GM23338 (cell line): ENCODE results near the gene KIAA0753. TPM values are rescaled to one million over a fixed set of nuclear protein-coding genes. Genes with fewer than 3 reads are reported as not detected.

ENCODE experiments used
- ATAC-seq: fragments of 200-7000 bp; cut with Tn5 transposase; 3 replicates; pipeline ENCODE4 v1.9.1; 2020
- DNase-seq: peaks from one replicate; pipeline ENCODE4 v3.0.0-alpha.2; 2015; ENCODE audit warnings: low spot score
- H2AFZ ChIP-seq: fragments of 200-600 bp; sonication (generic); 2 replicates; pipeline ENCODE4 v1.8.0; 2016; ENCODE audit warnings: antibody characterized with exemption, mild to moderate bottlenecking, moderate library complexity
- H3F3A ChIP-seq: fragments of 200-600 bp; sonication (generic); replicated peaks from 2 replicates; pipeline ENCODE4 v1.8.0; 2017; ENCODE audit warnings: antibody characterized with exemption, mixed run types, low read depth
- H3K27ac ChIP-seq: fragments of 200-600 bp; sonication (generic); 2 replicates; pipeline ENCODE4 v1.6.1; 2016; ENCODE audit warnings: low read depth
- H3K27me3 ChIP-seq: fragments of 200-600 bp; sonication (generic); 2 replicates; pipeline ENCODE4 v1.8.0; 2016; ENCODE audit warnings: mild to moderate bottlenecking, mixed run types, moderate library complexity; ENCODE audit not compliant: insufficient read depth
- H3K36me3 ChIP-seq: fragments of 200-600 bp; sonication (generic); 2 replicates; pipeline ENCODE4 v1.8.0; 2016; ENCODE audit warnings: mild to moderate bottlenecking; ENCODE audit not compliant: insufficient read depth
- H3K4me1 ChIP-seq: fragments of 200-600 bp; sonication (generic); 2 replicates; pipeline ENCODE4 v1.8.0; 2016; ENCODE audit warnings: mild to moderate bottlenecking, moderate library complexity; ENCODE audit not compliant: insufficient read depth
- H3K4me2 ChIP-seq: fragments of 200-600 bp; sonication (generic); 2 replicates; pipeline ENCODE4 v1.7.1; 2017; ENCODE audit warnings: mixed run types
- H3K4me3 ChIP-seq: fragments of 200-600 bp; sonication (generic); 2 replicates; pipeline ENCODE4 v1.6.1; 2016; ENCODE audit warnings: mixed run types
- H3K79me2 ChIP-seq: fragments of 200-600 bp; sonication (generic); replicated peaks from 2 replicates; pipeline ENCODE4 v1.8.0; 2017; ENCODE audit warnings: mild to moderate bottlenecking; ENCODE audit not compliant: insufficient read depth
- H3K9me2 ChIP-seq: fragments of 200-600 bp; sonication (generic); 2 replicates; pipeline ENCODE4 v1.8.0; 2017; ENCODE audit not compliant: insufficient read depth
- H4K20me1 ChIP-seq: fragments of 200-600 bp; sonication (generic); replicated peaks from 2 replicates; pipeline ENCODE4 v1.8.0; 2017; ENCODE audit warnings: mild to moderate bottlenecking; ENCODE audit not compliant: insufficient read depth
- H3K27ac Mint-ChIP-seq: 2 replicates; pipeline ENCODE4 v1.8.0; 2020; ENCODE audit warnings: inconsistent platforms, mild to moderate bottlenecking, moderate library complexity, mixed read lengths
- H3K27me3 Mint-ChIP-seq: 3 replicates; pipeline ENCODE4 v1.8.0; 2022; ENCODE audit warnings: low read depth, mild to moderate bottlenecking, moderate library complexity, mixed read lengths, inconsistent platforms; ENCODE audit not compliant: insufficient read depth, poor library complexity
- H3K36me3 Mint-ChIP-seq: 3 replicates; pipeline ENCODE4 v1.8.0; 2021; ENCODE audit warnings: low read depth, mild to moderate bottlenecking, inconsistent platforms, moderate library complexity, mixed read lengths
- H3K4me1 Mint-ChIP-seq: 3 replicates; pipeline ENCODE4 v1.8.0; 2020; ENCODE audit warnings: mild to moderate bottlenecking, inconsistent platforms, mixed read lengths
- H3K4me3 Mint-ChIP-seq: 3 replicates; pipeline ENCODE4 v1.8.0; 2021; ENCODE audit warnings: moderate library complexity, mild to moderate bottlenecking, inconsistent platforms, mixed read lengths
- H3K9me3 Mint-ChIP-seq: 3 replicates; pipeline ENCODE4 v1.8.0; 2020; ENCODE audit warnings: moderate library complexity, mild to moderate bottlenecking, inconsistent platforms, mixed read lengths
- CREB1 ChIP-seq: fragments of 250-450 bp; sonication (Bioruptor Pico); IDR thresholded peaks from 2 replicates; pipeline ENCODE4 v1.5.0; 2020; ENCODE audit warnings: low read depth, mild to moderate bottlenecking, moderate library complexity
- EZH2 ChIP-seq: fragments of 200-600 bp; sonication (generic); IDR thresholded peaks from one replicate; pipeline ENCODE4 v1.8.0; 2017; ENCODE audit warnings: antibody characterized with exemption, mild to moderate bottlenecking, low read depth; ENCODE audit not compliant: unreplicated experiment
- EZH2phosphoT487 ChIP-seq: fragments of 200-600 bp; sonication (generic); IDR thresholded peaks from one replicate; pipeline ENCODE4 v1.8.1; 2018; ENCODE audit warnings: antibody characterized with exemption; ENCODE audit not compliant: unreplicated experiment
- JUNB ChIP-seq: IDR thresholded peaks from one replicate; pipeline ENCODE4 v1.6.1; 2016; ENCODE audit warnings: antibody characterized with exemption; ENCODE audit not compliant: unreplicated experiment
- NANOG ChIP-seq: IDR thresholded peaks from 2 replicates; pipeline ENCODE4 v1.6.1; 2016; ENCODE audit warnings: antibody characterized with exemption, borderline replicate concordance
- POLR2AphosphoS5 ChIP-seq: IDR thresholded peaks from 2 replicates; pipeline ENCODE4 v1.6.1; 2016; ENCODE audit warnings: antibody characterized with exemption, low read depth
- STAT1 ChIP-seq: IDR thresholded peaks from one replicate; pipeline ENCODE4 v1.6.1; 2016; ENCODE audit warnings: antibody characterized with exemption; ENCODE audit not compliant: unreplicated experiment
- ZNF114 ChIP-seq: fragments of 250-450 bp; sonication (Bioruptor Pico); IDR thresholded peaks from 2 replicates; pipeline ENCODE4 v1.5.0; 2020; ENCODE audit warnings: mild to moderate bottlenecking, moderate library complexity
- ZNF331 ChIP-seq: fragments of 250-450 bp; sonication (Bioruptor Pico); IDR thresholded peaks from 2 replicates; pipeline ENCODE4 v1.5.0; 2020; ENCODE audit warnings: low read depth, mild to moderate bottlenecking, moderate library complexity
- polyA plus RNA-seq: library from polyadenylated mRNA; unstranded; fragments of >200 nt; fragmentation: Nextera tagmentation; extraction: Ambion mirVana; gene quantifications from 2 replicates; pipeline ENCODE4 v1.2.1, GENCODE V29; 2016
- total RNA-seq: library from RNA; depleted of rRNA; stranded (reverse); fragments of >200 nt; shearing (Covaris generic); gene quantifications from 2 replicates; pipeline ENCODE4 v1.2.3, GENCODE V29; 2014
- TF ChIP-seq, protein P1 (sequence below): fragments of 250-450 bp; sonication (Bioruptor Pico); IDR thresholded peaks from 2 replicates; pipeline ENCODE4 v1.5.0; 2020; ENCODE audit warnings: mild to moderate bottlenecking, moderate library complexity
- TF ChIP-seq, protein P2 (sequence below): IDR thresholded peaks from one replicate; pipeline ENCODE4 v1.6.1; 2018; ENCODE audit warnings: antibody characterized with exemption; ENCODE audit not compliant: unreplicated experiment
- TF ChIP-seq, protein P3 (sequence below): IDR thresholded peaks from 2 replicates; pipeline ENCODE4 v1.6.1; 2016; ENCODE audit warnings: antibody characterized with exemption
- TF ChIP-seq, protein P4 (sequence below), 2 experiments: fragments of 200-600 bp in 1 of 2; sonication (generic) in 1 of 2; conservative IDR thresholded peaks; 2 replicates each; pipeline versions ENCODE4 v1.5.1 to v1.6.1; 2016 to 2017; ENCODE audit warnings: antibody characterized with exemption in 2 of 2, low read depth in 2 of 2, mild to moderate bottlenecking in 2 of 2, moderate library complexity in 1 of 2

KIAA0753 gene
- total and polyA plus RNA-seq, 2 experiments from 2014 or later = 6.0 to 27.8 TPM

DNA sequence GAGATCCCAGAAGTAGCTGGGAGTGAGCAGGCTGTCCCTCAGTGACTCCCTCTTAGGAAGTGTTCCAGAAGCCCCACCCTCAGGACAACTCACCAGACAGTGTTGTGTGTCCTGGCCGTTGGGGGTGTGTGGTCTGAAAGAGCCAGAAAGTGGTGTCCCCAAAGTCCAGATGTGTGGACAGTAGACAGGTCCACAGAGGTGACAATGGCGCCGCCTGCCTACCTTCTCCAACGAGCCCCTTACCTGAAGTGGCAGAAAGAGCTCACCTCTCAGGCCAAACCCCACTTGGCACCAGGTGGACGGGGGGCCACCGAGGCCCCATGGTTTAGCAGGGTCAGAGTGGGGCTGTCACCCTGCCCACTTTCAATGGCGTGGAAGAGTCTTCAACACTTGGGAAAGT, 30.9 kb upstream of the KIAA0753 start:
- Mint-ChIP-seq H3K4me3 (no peak overlapping the region), H3K4me1 (peaks cover 10% of the 10 kb centered on the region; the same call in 2 of the 3 replicates), H3K27me3 (peaks cover 5% of the 10 kb centered on the region), H3K27ac (no peak overlapping the region), H3K36me3 (no peaks in the 10 kb centered on the region), H3K9me3 (no peaks in the 10 kb centered on the region)
- no peak overlapping the region for H3K27ac ChIP-seq
- H3K4me1 ChIP-seq = no peaks in the 10 kb centered on the region; the same call in 1 of the 2 replicates
- DNase-seq (no peak), ATAC-seq (no peak)
- no peaks in the 10 kb centered on the region for H3K79me2 ChIP-seq
- no peak overlapping the region for H3K4me3 ChIP-seq
- no peaks in the 10 kb centered on the region for H3F3A ChIP-seq
- H2AFZ ChIP-seq = no peak overlapping the region
- no peak overlapping the region for H3K4me2 ChIP-seq
- H3K27me3 ChIP-seq = no peaks in the 10 kb centered on the region
- no peaks in the 10 kb centered on the region for H3K9me2 ChIP-seq
- H4K20me1 ChIP-seq = no peaks in the 10 kb centered on the region
- TF ChIP-seq, protein P1, sequence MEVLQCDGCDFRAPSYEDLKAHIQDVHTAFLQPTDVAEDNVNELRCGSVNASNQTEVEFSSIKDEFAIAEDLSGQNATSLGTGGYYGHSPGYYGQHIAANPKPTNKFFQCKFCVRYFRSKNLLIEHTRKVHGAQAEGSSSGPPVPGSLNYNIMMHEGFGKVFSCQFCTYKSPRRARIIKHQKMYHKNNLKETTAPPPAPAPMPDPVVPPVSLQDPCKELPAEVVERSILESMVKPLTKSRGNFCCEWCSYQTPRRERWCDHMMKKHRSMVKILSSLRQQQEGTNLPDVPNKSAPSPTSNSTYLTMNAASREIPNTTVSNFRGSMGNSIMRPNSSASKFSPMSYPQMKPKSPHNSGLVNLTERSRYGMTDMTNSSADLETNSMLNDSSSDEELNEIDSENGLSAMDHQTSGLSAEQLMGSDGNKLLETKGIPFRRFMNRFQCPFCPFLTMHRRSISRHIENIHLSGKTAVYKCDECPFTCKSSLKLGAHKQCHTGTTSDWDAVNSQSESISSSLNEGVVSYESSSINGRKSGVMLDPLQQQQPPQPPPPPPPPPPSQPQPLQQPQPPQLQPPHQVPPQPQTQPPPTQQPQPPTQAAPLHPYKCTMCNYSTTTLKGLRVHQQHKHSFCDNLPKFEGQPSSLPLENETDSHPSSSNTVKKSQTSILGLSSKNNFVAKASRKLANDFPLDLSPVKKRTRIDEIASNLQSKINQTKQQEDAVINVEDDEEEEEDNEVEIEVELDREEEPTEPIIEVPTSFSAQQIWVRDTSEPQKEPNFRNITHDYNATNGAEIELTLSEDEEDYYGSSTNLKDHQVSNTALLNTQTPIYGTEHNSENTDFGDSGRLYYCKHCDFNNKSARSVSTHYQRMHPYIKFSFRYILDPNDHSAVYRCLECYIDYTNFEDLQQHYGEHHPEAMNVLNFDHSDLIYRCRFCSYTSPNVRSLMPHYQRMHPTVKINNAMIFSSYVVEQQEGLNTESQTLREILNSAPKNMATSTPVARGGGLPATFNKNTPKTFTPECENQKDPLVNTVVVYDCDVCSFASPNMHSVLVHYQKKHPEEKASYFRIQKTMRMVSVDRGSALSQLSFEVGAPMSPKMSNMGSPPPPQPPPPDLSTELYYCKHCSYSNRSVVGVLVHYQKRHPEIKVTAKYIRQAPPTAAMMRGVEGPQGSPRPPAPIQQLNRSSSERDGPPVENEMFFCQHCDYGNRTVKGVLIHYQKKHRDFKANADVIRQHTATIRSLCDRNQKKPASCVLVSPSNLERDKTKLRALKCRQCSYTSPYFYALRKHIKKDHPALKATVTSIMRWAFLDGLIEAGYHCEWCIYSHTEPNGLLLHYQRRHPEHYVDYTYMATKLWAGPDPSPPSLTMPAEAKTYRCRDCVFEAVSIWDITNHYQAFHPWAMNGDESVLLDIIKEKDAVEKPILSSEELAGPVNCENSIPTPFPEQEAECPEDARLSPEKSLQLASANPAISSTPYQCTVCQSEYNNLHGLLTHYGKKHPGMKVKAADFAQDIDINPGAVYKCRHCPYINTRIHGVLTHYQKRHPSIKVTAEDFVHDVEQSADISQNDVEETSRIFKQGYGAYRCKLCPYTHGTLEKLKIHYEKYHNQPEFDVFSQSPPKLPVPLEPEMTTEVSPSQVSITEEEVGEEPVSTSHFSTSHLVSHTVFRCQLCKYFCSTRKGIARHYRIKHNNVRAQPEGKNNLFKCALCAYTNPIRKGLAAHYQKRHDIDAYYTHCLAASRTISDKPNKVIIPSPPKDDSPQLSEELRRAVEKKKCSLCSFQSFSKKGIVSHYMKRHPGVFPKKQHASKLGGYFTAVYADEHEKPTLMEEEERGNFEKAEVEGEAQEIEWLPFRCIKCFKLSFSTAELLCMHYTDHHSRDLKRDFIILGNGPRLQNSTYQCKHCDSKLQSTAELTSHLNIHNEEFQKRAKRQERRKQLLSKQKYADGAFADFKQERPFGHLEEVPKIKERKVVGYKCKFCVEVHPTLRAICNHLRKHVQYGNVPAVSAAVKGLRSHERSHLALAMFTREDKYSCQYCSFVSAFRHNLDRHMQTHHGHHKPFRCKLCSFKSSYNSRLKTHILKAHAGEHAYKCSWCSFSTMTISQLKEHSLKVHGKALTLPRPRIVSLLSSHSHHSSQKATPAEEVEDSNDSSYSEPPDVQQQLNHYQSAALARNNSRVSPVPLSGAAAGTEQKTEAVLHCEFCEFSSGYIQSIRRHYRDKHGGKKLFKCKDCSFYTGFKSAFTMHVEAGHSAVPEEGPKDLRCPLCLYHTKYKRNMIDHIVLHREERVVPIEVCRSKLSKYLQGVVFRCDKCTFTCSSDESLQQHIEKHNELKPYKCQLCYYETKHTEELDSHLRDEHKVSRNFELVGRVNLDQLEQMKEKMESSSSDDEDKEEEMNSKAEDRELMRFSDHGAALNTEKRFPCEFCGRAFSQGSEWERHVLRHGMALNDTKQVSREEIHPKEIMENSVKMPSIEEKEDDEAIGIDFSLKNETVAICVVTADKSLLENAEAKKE = no peak
- TF ChIP-seq, protein P2, sequence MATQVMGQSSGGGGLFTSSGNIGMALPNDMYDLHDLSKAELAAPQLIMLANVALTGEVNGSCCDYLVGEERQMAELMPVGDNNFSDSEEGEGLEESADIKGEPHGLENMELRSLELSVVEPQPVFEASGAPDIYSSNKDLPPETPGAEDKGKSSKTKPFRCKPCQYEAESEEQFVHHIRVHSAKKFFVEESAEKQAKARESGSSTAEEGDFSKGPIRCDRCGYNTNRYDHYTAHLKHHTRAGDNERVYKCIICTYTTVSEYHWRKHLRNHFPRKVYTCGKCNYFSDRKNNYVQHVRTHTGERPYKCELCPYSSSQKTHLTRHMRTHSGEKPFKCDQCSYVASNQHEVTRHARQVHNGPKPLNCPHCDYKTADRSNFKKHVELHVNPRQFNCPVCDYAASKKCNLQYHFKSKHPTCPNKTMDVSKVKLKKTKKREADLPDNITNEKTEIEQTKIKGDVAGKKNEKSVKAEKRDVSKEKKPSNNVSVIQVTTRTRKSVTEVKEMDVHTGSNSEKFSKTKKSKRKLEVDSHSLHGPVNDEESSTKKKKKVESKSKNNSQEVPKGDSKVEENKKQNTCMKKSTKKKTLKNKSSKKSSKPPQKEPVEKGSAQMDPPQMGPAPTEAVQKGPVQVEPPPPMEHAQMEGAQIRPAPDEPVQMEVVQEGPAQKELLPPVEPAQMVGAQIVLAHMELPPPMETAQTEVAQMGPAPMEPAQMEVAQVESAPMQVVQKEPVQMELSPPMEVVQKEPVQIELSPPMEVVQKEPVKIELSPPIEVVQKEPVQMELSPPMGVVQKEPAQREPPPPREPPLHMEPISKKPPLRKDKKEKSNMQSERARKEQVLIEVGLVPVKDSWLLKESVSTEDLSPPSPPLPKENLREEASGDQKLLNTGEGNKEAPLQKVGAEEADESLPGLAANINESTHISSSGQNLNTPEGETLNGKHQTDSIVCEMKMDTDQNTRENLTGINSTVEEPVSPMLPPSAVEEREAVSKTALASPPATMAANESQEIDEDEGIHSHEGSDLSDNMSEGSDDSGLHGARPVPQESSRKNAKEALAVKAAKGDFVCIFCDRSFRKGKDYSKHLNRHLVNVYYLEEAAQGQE = no peak
- TF ChIP-seq CREB1 (no peak), EZH2 (no peak), ZNF114 (no peak), STAT1 (no peak), EZH2phosphoT487 (no peak), NANOG (no peak), POLR2AphosphoS5 (no peak), JUNB (no peak), ZNF331 (CRISPR knock-in tag) (no peak)
- TF ChIP-seq, protein P3, sequence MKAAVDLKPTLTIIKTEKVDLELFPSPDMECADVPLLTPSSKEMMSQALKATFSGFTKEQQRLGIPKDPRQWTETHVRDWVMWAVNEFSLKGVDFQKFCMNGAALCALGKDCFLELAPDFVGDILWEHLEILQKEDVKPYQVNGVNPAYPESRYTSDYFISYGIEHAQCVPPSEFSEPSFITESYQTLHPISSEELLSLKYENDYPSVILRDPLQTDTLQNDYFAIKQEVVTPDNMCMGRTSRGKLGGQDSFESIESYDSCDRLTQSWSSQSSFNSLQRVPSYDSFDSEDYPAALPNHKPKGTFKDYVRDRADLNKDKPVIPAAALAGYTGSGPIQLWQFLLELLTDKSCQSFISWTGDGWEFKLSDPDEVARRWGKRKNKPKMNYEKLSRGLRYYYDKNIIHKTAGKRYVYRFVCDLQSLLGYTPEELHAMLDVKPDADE = no peak
- TF ChIP-seq, protein P4, sequence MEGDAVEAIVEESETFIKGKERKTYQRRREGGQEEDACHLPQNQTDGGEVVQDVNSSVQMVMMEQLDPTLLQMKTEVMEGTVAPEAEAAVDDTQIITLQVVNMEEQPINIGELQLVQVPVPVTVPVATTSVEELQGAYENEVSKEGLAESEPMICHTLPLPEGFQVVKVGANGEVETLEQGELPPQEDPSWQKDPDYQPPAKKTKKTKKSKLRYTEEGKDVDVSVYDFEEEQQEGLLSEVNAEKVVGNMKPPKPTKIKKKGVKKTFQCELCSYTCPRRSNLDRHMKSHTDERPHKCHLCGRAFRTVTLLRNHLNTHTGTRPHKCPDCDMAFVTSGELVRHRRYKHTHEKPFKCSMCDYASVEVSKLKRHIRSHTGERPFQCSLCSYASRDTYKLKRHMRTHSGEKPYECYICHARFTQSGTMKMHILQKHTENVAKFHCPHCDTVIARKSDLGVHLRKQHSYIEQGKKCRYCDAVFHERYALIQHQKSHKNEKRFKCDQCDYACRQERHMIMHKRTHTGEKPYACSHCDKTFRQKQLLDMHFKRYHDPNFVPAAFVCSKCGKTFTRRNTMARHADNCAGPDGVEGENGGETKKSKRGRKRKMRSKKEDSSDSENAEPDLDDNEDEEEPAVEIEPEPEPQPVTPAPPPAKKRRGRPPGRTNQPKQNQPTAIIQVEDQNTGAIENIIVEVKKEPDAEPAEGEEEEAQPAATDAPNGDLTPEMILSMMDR (conservative IDR thresholded peaks at IDR 0.05; ENCODE audit: low read depth in 2 of 2) = no peak
- H3K36me3 ChIP-seq = no peaks in the 10 kb centered on the region
